LNCaP clone FGC (cell line): ENCODE measurements around the gene H6PD.

Experiments used
- DNase-seq: peaks from one replicate; pipeline ENCODE4 v3.0.0-alpha.2; 2011; ENCODE audit warnings: low read depth
- H3K4me3 ChIP-seq: 2 replicates; pipeline ENCODE4 v1.5.1; 2011; ENCODE audit warnings: mild to moderate bottlenecking, low read depth, low read length, control low read depth
- TF ChIP-seq, protein P1 (sequence below): IDR thresholded peaks from 2 replicates; pipeline ENCODE4 v1.5.1; 2012; ENCODE audit warnings: mild to moderate bottlenecking; ENCODE audit not compliant: control insufficient read depth, insufficient read depth; ENCODE audit errors: extremely low read depth

H6PD gene

DNA sequence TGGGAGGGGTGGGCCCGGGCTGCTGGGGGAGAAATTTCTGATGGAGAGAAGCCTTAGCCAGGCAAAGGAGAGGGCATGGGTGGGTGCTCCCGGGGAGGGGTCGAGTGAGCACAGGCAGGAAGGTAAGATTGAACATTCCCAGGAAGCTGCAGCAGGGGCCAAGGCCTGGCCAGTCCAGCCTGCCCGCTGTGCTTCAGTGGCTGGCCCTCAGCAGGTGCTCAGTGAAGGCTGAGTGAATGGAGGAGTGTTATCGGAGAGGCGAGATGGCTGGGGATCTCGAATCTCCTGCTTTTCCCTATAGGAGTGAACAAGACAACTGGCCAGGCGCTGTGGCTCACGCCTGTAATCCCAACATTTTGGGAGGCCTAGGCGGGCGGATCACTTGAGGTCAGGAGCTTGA, 79.0 kb downstream of the H6PD start:
- DNase-seq: no peak
- no peak overlapping the region for H3K4me3 ChIP-seq
- TF ChIP-seq, protein P1, sequence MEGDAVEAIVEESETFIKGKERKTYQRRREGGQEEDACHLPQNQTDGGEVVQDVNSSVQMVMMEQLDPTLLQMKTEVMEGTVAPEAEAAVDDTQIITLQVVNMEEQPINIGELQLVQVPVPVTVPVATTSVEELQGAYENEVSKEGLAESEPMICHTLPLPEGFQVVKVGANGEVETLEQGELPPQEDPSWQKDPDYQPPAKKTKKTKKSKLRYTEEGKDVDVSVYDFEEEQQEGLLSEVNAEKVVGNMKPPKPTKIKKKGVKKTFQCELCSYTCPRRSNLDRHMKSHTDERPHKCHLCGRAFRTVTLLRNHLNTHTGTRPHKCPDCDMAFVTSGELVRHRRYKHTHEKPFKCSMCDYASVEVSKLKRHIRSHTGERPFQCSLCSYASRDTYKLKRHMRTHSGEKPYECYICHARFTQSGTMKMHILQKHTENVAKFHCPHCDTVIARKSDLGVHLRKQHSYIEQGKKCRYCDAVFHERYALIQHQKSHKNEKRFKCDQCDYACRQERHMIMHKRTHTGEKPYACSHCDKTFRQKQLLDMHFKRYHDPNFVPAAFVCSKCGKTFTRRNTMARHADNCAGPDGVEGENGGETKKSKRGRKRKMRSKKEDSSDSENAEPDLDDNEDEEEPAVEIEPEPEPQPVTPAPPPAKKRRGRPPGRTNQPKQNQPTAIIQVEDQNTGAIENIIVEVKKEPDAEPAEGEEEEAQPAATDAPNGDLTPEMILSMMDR: no peak

DNA sequence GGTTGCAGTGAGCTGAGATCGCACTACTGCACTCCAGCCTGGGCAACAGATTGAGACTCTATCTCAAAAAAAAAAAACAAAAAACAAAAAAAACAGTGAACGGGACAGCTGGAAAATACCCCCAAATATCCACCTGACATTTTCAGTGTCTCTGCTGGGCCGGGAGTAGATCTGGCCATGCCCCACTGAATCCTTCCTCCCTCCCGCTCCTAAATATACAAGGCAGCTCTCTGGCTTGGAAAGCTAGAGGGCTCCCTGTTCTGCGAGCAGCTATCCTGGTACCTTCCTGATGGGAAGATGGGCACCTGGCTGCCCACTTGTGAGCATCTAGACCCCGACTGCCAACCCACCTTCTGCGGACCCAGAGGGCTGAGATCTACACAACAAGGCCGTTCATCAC, 79.5 kb downstream of the H6PD start:
- no peak overlapping the region for H3K4me3 ChIP-seq
- TF ChIP-seq, protein P1: no peak
- DNase-seq: no peak

DNA sequence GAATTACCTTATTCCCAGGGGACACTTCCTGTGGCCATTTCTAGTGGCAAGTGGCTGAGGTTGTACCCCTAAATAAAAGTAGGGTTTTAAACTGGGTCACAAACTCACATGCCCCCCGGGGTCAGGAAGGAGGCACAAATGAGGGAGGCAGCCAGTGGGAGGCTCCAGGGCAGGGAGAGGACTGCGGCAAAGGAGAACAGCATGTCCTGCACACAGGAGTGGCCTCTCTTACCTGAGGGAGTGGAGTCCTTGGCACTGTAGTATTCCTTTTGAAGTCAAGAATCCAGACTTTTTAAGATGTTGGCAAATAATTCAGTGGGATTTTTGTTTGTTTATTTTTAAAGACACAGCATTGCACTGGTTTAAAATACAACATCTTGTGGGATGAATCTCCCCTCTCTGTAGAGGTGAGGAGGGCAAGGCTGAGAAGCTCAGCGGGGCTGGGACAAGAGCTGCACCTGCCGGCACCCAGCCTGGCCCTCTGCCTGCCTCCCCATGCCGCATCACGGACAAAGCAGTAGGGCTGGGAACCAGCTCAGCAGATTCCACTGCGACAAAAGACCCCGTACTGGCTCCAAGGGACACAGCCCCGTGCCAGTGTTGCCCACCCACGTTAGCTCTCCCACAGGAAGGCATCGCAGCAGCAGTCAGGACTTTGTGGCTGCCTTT, 80.3 kb downstream of the H6PD start:
- no peak for DNase-seq
- TF ChIP-seq, protein P1: no peak
- no peak overlapping the region for H3K4me3 ChIP-seq

DNA sequence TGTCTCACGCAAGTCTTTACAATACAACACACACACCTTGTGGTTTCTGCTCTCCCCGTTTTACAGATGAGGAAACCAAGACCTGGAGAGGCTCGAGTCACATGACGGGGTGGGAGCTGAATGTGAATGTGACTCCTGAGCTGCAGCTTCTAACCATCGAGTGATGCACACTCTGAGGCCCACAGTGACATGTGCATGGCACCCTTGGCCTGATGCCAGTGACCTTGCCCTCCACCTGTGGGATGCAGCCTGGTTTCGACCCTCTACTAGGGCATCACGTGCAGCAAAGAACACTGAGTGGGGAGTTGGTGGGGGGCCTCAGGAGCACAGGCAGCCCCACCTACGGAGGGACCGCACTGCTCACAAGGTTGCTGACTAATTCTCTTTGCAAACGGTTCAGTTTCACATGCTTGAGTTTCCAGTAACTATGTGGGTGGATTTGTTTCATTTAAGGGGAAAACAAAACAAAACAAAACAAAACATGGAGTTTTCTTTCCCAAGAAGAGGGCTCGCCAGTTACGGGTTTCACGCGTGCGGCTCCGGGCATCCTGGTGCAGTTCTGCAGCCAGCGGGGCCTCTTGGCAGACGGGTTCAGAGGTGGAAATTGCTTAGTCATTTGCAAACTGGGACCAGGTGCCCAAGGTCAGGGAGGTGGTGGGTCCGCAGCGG, 81.0 kb downstream of the H6PD start:
- TF ChIP-seq, protein P1: no peak
- DNase-seq: no peak
- no peak overlapping the region for H3K4me3 ChIP-seq

DNA sequence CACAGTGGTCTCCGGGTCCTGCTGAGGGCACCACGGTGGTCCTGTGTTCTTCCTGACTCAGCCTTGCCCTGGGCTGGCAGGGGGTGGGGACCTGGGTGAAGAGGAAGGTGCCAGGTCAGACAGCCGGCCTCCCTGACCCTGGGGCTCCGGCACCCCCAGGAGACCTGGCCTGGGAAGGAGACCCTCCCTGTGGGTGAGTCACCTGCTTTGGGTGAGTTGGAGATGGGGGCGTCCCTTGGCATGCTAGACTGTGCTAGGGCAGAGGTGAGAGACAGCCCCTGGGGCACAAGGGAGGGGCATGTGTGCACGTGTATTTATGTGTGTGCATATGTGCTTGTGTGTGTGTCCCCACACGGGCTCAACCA, 81.5 kb downstream of the H6PD start:
- DNase-seq: no peak
- H3K4me3 ChIP-seq: no peak overlapping the region
- TF ChIP-seq, protein P1: no peak

DNA sequence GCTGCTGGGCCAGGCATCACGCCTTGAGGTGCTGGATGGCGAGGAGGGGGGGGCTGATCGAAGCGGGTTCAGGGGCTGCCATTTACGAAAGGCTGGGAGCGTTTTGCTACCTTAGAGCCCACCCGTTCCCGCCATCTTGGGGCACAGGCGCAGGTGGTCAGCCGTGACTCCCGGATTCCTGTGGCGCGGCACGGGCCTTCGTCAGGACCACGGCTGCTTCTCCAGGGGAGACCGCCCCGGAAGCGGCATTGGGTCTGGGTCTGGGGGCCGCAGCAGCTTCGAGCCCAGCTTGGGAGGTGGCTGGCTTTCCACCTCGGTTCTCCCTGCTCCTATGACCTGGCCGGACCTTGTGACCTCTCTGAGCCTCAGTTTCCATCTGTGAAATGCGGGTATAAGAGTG, 81.9 kb downstream of the H6PD start:
- TF ChIP-seq, protein P1: no peak
- H3K4me3 ChIP-seq: no peak overlapping the region
- DNase-seq: no peak

DNA sequence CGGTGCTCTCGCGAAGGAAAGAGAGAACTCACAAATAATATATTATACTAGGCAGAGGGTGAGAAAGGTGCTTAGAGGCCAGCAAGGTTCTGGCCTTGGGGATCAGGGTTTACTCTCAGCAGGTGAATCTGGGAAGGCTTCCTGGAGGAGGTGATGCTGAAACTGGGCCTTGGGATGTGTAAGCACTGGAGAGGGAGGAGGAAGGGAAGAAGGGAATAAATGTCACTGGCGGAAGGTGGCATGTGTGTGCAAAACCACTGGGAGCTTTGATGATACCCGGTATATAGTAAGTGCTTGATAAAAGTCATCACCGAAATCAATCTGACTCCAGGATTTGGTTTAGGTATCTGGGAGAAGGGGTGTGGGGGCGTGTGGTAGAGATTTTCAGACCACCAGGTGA, 82.5 kb downstream of the H6PD start:
- no peak for DNase-seq
- TF ChIP-seq, protein P1: no peak
- H3K4me3 ChIP-seq: no peak overlapping the region
